ENCODE data around the gene TSPEAR.

TSPEAR gene

GRCh38 chr21:44711327-44712202, at the start of gene TSPEAR:
TSS of gene TSPEAR (minus strand) at chr21:44711572. CDS start at chr21:44711514, 58 bp downstream.
- no peak for TF ChIP-seq ZNF274 (IDR thresholded peaks at IDR 0.05; ENCODE audit: low read depth, low read length)
- no peak within 1 kb of the TSS for H3K4me3 ChIP-seq (ENCODE audit: low read length)

DNA sequence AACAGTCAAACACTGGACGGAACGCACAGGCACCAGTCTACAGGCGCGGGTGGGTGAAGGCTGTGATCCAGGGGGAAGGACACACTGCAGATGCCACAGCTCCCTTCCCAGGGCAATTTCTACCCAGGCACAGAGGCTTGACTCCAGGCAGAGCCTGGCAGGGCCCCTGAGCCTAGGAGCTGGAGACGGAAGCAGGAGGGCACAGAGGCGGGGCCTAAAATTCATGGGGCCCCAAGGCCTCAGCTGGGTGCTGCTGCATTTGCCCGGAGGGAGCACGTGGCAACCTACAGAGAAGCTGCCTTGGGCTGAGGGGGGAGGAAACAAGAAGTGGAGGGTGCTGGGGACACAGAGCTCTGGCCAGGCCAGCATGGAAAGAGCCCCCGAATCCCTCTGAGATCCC, 49.0 kb upstream of the TSPEAR start:
- no peak for TF ChIP-seq ZNF274 (IDR thresholded peaks at IDR 0.05; ENCODE audit: low read depth, low read length)
- no peak overlapping the region for H3K4me3 ChIP-seq (ENCODE audit: low read length)

DNA sequence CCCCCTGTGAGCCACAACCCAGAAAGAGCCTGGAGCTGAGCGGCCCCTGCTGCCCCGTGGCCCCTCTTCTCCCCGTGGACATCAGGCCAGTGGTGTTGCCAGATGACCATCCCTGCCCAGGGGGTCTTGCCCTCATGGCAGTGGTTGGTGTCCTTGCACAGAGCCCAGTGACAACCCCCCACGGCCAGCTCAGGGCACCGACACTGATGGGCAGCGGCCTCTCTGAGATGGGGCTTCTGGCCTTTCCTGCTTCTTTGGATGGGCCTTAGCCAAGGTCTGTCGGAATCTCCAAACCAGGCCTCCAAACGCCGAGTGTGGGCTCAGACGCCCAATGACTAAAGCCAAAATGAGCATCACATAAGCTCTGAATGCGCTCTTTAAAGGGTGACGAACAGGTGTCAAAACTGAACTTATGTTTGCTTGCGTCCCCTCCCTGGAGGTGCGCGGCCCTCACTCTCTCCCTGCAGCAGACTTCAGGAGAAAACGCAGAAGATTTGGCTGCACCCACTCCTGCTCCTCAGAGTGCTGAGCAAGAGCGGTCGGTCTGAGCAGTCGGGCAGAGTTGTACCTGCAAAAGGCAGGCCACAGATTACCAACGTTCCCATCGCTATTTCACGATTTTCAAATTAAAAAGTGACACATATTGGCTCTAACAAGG, 48.4 kb upstream of the TSPEAR start:
- no peak for TF ChIP-seq ZNF274 (IDR thresholded peaks at IDR 0.05; ENCODE audit: low read depth, low read length)
- H3K4me3 ChIP-seq (ENCODE audit: low read length) = no peak overlapping the region

DNA sequence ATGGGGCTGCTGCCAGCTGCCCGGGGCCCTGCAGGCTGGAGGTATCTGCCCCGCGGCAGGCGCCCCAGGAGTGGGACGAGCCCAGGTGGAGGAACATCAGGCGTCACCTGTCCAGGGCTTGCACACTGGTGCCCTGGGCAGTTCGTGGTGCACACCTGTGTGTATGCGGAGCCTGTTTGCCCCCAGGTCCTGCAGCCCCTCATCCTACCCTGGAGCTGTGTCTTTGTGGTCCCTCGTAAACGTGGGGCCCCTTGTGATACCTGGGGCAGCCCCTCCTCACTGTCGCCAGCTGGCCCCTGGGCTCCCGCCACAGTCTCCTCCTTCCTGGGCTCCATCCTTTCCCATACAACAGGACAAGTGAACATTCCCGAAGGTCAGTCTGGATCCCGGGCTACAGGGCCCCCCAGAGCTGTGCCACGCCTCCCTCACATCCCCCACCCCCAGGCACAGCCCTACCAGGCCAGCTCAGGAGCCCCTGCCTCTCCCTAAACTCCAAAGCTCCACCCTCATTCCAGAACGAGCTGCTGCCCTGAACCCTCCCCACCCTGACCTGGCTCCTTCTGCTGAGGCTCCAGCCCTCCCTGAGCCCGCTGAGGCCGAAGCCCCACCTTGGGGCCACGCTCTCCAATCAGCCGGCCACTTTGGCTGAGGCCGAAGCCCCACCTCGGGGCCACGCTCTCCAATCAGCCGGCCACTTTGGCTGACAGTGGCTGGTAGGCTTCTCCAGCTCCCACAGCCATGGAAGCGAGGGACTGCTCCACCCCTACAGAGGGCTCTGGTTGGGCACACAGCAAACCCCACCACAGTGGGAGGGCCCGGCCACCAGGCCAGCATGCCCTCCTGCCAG, 47.6 kb upstream of the TSPEAR start:
- no peak overlapping the region for H3K4me3 ChIP-seq (ENCODE audit: low read length)
- no peak for TF ChIP-seq ZNF274 (IDR thresholded peaks at IDR 0.05; ENCODE audit: low read depth, low read length)

- no peak for TF ChIP-seq ZNF274 (IDR thresholded peaks at IDR 0.05; ENCODE audit: low read depth, low read length)
- no peak overlapping the region for H3K4me3 ChIP-seq (ENCODE audit: low read length)
Measured at GRCh38 chr21:44758141-44758561, 46.8 kb upstream of the TSPEAR start.

DNA sequence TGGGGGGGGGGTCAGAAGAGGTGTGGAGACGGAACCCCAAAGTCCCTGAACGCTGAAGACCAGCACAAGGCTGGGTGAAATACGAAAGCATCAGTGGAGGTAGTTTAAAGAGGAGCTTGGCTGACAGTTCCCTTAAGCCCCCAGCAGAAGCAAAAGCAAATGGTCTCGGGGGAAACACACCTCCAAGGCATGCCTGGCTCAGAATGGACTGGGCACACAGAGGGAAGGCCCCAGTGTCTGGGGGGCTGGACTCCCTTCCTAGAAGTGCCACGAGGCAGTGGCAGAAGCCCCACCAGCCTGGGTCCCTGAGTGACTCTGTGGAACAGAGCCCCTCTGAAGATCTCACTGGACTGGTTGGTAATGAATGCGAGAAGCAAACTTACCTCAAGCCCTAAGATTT, 46.4 kb upstream of the TSPEAR start:
- no peak overlapping the region for H3K4me3 ChIP-seq (ENCODE audit: low read length)
- TF ChIP-seq ZNF274 (IDR thresholded peaks at IDR 0.05; ENCODE audit: low read depth, low read length) = no peak

DNA sequence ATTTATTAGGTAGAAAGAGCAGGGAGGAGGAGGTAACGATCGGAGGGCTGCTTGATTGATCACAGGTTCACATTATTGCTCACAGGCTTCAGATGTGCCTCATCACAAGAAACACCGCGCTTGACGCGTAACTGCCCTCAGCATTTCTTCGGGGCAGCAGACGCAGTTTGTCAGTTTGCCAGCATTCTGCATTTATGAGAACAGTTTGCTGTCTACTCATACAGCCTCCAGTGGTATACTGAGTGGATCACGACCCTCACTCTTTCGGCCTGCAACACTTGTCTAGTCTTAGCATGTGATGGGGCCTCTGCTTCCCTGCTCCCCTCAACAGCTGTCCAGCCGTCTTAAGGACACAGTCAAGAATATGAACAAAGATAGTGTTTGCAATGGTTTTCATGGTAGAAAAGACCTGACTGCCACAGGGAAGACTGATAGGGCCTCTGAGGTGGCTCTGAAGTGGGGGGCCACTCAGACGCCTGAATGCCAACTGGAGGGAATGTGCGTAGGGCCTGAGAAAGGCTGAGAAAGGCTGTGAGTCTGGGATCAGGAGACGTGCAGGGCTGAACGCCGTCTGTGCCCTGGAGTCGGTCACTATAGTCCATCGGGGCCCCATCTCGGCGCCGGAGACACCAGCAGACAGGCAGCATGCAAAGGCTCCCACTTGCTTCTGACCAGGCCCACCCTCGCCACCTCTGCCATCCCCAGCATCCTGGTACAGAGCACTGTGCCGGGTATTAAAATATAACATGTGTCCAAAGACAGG, 45.2 kb upstream of the TSPEAR start:
- no peak for TF ChIP-seq ZNF274 (IDR thresholded peaks at IDR 0.05; ENCODE audit: low read depth, low read length)
- H3K4me3 ChIP-seq (ENCODE audit: low read length) = no peak overlapping the region

GRCh38 chr21:44755227-44755626, 43.9 kb upstream of the TSPEAR start:
- H3K4me3 ChIP-seq (ENCODE audit: low read length) = no peak overlapping the region
- TF ChIP-seq ZNF274 (IDR thresholded peaks at IDR 0.05; ENCODE audit: low read depth, low read length) = no peak

DNA sequence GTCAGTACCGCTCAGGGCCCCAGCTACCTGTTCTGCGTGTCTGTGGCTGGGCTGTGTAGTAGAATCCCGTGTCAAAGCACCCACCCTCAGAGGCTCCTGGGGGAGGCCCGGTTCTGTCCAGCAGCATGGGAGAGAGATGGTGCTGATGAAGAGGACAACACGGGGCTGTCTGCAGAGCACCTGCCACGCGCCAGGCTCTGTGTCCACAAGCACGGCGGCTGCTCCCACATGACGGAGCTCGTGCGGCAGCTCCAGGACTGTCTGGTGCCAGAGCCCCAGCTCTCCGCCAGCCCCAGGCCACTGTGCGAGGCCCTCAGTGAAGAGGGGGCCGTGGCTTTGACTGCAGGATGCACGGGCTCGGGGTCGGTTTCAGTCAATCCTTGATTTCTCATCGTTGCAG, 42.0 kb upstream of the TSPEAR start:
- H3K4me3 ChIP-seq (ENCODE audit: low read length) = no peak overlapping the region
- no peak for TF ChIP-seq ZNF274 (IDR thresholded peaks at IDR 0.05; ENCODE audit: low read depth, low read length)

DNA sequence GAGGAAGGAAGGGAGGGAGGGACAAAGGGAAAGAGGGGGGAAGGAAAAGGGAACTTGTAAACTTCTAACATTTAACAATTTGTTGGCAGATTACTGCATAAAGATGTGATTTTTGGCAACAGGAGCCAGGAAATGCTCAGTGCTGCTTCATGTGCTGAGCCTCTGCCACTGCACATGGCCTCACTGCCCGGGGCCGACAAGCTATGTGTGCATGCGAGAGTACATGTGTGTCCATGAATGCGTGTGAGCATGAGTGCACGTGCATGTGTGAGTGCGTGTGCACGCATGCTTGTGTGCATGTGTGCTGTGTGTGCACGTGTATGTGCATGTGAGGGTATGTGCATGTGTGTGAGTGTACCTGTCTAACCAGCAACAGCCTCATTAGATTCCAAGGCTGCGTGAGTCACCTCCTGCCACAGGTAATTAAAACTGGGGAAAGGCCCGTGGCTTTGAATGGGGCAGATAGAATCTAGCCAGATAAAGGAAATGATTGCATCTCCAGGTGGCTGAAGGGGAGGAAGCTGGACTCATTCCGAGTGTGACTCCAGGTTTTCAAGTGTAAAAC, 41.4 kb upstream of the TSPEAR start:
- no peak for TF ChIP-seq ZNF274 (IDR thresholded peaks at IDR 0.05; ENCODE audit: low read depth, low read length)
- H3K4me3 ChIP-seq (ENCODE audit: low read length) = no peak overlapping the region

DNA sequence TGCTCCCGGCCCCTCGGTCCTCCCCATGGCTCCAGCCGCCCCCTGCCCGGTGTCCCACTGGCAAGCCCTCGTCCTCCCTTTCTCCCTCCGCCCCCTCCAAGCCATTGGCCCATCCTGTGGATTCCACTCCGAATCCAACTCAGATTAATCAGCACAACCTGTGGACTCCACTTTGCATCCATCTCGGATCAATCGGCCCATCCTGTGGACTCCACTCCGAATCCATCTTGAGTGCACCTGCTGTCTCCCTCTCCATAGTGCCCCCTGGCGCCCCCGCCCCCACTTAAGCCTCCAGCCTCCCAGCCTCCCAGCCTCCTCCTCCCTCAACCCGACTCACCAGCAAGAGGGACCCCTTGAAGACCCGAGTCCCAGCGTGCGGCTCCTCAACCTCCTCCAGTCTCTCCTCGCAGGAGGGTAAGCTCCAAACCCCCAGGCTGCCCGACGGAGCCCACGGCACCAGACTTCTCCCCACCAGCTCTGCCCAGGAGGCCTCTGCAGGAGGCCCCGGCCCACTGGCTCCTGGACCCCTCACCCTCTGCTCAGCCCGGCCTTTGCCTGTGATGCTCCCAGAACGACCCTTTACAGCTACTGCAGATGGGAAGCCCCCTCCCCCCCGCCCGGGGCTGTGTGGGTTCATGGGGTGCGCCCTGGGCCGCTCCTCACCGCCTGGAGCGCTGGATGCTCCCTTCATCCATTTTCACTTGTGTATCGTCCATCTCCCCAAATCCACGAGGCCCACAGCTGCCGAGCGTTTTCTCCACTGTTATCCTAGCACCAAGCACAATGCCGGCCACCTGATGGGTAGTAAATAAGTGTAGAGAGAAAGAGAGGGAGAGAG, 40.6 kb upstream of the TSPEAR start:
- TF ChIP-seq ZNF274 (IDR thresholded peaks at IDR 0.05; ENCODE audit: low read depth, low read length) = no peak
- H3K4me3 ChIP-seq (ENCODE audit: low read length) = no peak overlapping the region

- TF ChIP-seq ZNF274 (IDR thresholded peaks at IDR 0.05; ENCODE audit: low read depth, low read length) = no peak
- H3K4me3 ChIP-seq (ENCODE audit: low read length) = no peak overlapping the region
Measured at GRCh38 chr21:44751186-44751798, 39.9 kb upstream of the TSPEAR start.
